SK-N-MC (cell line): Measurements from ENCODE around the gene FBXW7.

Experiments used
- DNase-seq: peaks from one replicate; pipeline ENCODE4 v3.0.0-alpha.2; 2011; ENCODE audit warnings: low read depth, low spot score
- H3K27ac ChIP-seq: fragments of 200-600 bp; sonication (generic); 2 replicates; pipeline ENCODE4 v1.5.1; 2016; ENCODE audit warnings: mixed run types
- H3K36me3 ChIP-seq: fragments of 200-600 bp; sonication (generic); 2 replicates; pipeline ENCODE4 v1.6.1; 2017; ENCODE audit warnings: antibody characterized with exemption, low read length, mixed read lengths; ENCODE audit not compliant: insufficient read depth
- H3K4me3 ChIP-seq: fragments of 200-600 bp; sonication (generic); 2 replicates; pipeline ENCODE4 v1.5.1; 2016
- H3K9ac ChIP-seq: fragments of 200-600 bp; sonication (generic); 2 replicates; pipeline ENCODE4 v1.8.0; 2017; ENCODE audit warnings: mixed run types, mixed read lengths; ENCODE audit not compliant: insufficient read length
- H3K9me3 ChIP-seq: fragments of 200-600 bp; sonication (generic); 2 replicates; pipeline ENCODE4 v1.6.1; 2017; ENCODE audit warnings: low read depth, mild to moderate bottlenecking, antibody characterized with exemption, low read length, moderate library complexity, mixed read lengths
- EZH2 ChIP-seq: fragments of 200-600 bp; sonication (generic); IDR thresholded peaks from one replicate; pipeline ENCODE4 v1.6.1; 2017; ENCODE audit warnings: antibody characterized with exemption
- FOXP2 ChIP-seq: optimal IDR thresholded peaks from 2 replicates; pipeline ENCODE3; 2011; ENCODE audit warnings: mild to moderate bottlenecking, moderate library complexity; ENCODE audit not compliant: insufficient read depth; ENCODE audit errors: extremely low read length, control extremely low read depth
- POLR2AphosphoS5 ChIP-seq: IDR thresholded peaks from 2 replicates; pipeline ENCODE4 v1.6.1; 2012; ENCODE audit warnings: mild to moderate bottlenecking, low read depth, low read length, borderline replicate concordance

Gene FBXW7

DNA sequence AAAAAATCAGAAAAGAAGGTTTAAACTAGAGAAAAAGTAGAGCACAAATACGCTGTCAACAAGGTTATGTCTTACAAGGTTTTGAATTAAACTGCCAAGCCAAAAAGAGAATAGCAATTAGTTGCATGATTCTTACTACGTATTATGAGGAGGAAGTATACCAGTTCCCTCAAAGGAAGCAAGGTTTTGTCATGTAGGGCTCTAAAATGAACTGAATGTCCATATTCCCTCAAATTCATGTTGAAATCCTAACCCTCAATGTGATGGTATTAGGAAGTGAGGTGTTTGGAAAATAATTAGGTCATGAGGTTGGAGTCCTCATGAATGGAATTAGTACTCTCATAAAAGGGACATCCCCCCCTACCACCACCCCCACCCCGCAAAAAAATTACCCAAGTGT is 201.0 kb downstream of the FBXW7 start:
- TF ChIP-seq FOXP2 (no peak), POLR2AphosphoS5 (no peak), EZH2 (no peak)
- no peak overlapping the region for H3K4me3 ChIP-seq
- DNase-seq, result no peak
- no peaks in the 10 kb centered on the region; the same call in 1 of the 2 replicates for H3K36me3 ChIP-seq
- no peak overlapping the region for H3K27ac ChIP-seq
- no peak overlapping the region for H3K9ac ChIP-seq
- H3K9me3 ChIP-seq, result no peaks in the 10 kb centered on the region

DNA sequence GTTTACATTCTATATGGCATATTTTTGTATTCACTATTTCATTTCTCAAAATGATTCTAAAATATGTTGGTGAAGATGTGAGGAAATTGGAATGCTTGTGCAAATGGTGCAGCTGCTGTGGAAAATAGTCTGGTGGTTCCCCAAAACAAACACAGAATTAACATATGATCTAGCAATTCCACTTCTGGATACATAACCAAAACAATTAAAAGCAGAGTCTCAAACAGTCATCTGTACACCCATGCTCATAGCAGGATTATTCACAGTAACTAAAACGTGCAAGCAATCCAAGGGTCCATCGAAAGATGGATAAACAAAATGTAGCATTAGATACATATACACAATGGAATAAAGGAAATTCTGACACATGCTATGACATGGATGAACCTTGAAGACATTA is 204.8 kb downstream of the FBXW7 start:
- H3K4me3 ChIP-seq, result no peak overlapping the region
- H3K36me3 ChIP-seq, result peaks cover 6% of the 10 kb centered on the region; the same call in 1 of the 2 replicates
- no peak overlapping the region for H3K27ac ChIP-seq
- no peak for DNase-seq
- no peaks in the 10 kb centered on the region for H3K9me3 ChIP-seq
- no peak overlapping the region for H3K9ac ChIP-seq
- TF ChIP-seq POLR2AphosphoS5 (no peak), EZH2 (no peak), FOXP2 (no peak)

- peak; percentile 86 for DNase-seq
- Histone ChIP-seq H3K9me3 (no peaks in the 10 kb centered on the region), H3K4me3 (peak overlapping the region; percentile 49), H3K27ac (peak overlapping the region; percentile 84), H3K9ac (peak overlapping the region; percentile 29), H3K36me3 (peaks cover 15% of the 10 kb centered on the region)
- no peak for TF ChIP-seq POLR2AphosphoS5
- TF ChIP-seq FOXP2, result no peak
- TF ChIP-seq EZH2, result no peak
Measured at GRCh38 chr4:152328582-152328981, 207.3 kb downstream of the FBXW7 start.

- H3K9ac ChIP-seq, result no peak overlapping the region
- H3K36me3 ChIP-seq, result peaks cover 22% of the 10 kb centered on the region
- no peaks in the 10 kb centered on the region for H3K9me3 ChIP-seq
- TF ChIP-seq POLR2AphosphoS5 (no peak), FOXP2 (no peak), EZH2 (no peak)
- peak overlapping the region; percentile 84 for H3K27ac ChIP-seq
- peak overlapping the region; percentile 16; the same call in 1 of the 2 replicates for H3K4me3 ChIP-seq
- no peak for DNase-seq
Measured at GRCh38 chr4:152327606-152328453, 208.1 kb downstream of the FBXW7 start.

DNA sequence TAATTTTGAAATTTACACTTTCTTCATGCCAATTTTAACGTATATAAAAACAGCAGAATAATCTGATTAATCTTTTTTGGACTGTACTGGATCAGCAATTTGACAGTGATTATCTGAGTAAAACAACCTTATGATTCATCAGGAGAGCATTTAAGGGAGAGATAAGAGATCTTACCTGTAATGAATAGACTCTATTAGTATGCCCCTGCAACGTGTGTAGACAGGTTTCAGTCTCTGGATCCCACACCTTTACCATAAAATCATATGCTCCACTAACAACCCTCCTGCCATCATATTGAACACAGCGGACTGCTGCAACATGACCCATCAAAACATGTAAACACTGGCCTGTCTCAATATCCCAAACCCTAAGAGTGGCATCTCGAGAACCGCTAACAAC is 210.1 kb downstream of the FBXW7 start:
- no peak for DNase-seq

GRCh38 chr4:152323221-152323620 is 212.7 kb downstream of the FBXW7 start:
- Histone ChIP-seq H3K4me3 (no peak overlapping the region), H3K27ac (no peak overlapping the region), H3K9ac (no peak overlapping the region), H3K36me3 (peaks cover 24% of the 10 kb centered on the region), H3K9me3 (no peaks in the 10 kb centered on the region)
- no peak for DNase-seq
- no peak for TF ChIP-seq EZH2
- TF ChIP-seq POLR2AphosphoS5, result no peak
- TF ChIP-seq FOXP2, result no peak

More for the DNA sequence above, 210.1 kb downstream of the FBXW7 start:
- H3K9ac ChIP-seq, result no peak overlapping the region
- H3K4me3 ChIP-seq, result no peak overlapping the region
- no peak overlapping the region for H3K27ac ChIP-seq
- no peak for TF ChIP-seq POLR2AphosphoS5
- no peak for TF ChIP-seq EZH2
- no peak for TF ChIP-seq FOXP2
- H3K9me3 ChIP-seq, result no peaks in the 10 kb centered on the region
- H3K36me3 ChIP-seq, result peaks cover 24% of the 10 kb centered on the region

DNA sequence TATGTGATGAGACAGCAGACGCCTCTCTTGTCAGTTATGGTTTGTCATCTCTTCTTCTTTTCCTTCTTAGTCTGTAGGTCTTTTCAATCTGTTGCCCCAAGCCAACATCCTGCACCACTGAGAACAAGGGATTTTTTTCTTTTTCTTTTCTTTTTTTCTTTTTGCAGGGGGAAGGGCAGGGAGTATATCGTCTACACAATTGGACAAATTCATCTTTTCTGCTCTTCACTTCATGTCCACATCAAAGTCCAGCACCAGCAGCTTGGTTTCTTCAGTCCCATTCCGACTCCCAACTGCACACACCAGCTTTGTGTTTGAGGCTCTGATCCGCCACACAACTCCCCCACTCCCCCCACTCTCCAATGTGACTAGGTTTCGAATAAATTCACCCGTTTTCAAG is 213.2 kb downstream of the FBXW7 start:
- Histone ChIP-seq H3K27ac (no peak overlapping the region), H3K4me3 (no peak overlapping the region), H3K9ac (no peak overlapping the region), H3K36me3 (peaks cover 24% of the 10 kb centered on the region), H3K9me3 (no peaks in the 10 kb centered on the region)
- no peak for DNase-seq
- no peak for TF ChIP-seq EZH2
- TF ChIP-seq POLR2AphosphoS5, result no peak
- no peak for TF ChIP-seq FOXP2

DNA sequence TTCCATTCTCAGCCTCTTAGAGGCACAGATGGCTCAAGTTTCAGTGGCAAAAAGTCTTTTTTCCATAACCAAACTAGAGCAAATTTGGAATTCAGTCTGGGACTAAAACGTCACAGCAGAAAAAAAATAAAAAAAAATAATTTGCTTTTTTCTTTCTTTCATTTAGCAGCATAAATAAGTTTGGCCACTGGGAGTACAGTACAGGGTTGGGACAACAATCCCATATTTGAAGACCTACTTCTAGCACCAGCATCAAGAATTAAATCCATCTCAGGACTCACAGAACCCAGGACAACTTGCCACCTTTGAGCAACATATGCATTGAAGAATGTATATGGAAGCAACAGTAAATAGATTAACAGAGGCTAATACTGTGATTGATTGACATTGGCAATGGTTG is 214.0 kb downstream of the FBXW7 start:
- no peaks in the 10 kb centered on the region for H3K9me3 ChIP-seq
- no peak overlapping the region for H3K9ac ChIP-seq
- no peak overlapping the region for H3K4me3 ChIP-seq
- DNase-seq, result no peak
- no peak overlapping the region for H3K27ac ChIP-seq
- TF ChIP-seq EZH2 (no peak), FOXP2 (no peak), POLR2AphosphoS5 (no peak)
- H3K36me3 ChIP-seq, result peaks cover 18% of the 10 kb centered on the region
